8988T (cell line): ENCODE data around the gene NLK.
"Not testable (repeated sequence)": the region's sequence is repeated elsewhere in the genome, so short reads cannot be mapped to it uniquely, and the experiment has no call there.

Source experiments
- DNase-seq: peaks from one replicate; pipeline ENCODE4 v3.0.0; 2011

NLK gene

DNA sequence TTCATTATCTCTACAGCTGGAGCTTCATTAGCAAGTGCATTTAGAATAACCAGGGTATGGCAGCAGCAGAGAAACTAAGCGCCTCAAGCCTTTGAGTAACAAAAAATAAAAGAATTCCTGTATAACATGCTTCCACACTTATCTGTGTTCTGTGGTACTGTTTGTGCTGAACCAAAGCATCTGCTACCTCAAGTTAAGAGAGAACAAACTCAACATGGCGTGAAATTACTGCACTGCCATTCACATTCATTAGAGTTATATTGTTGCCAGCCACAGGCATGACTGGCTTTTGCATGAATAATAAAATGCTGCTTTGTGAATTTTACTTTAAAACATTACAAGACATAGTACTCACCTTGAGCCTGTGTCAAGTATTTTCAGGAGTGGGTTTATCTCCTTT, 76.6 kb downstream of the NLK start:
- DNase-seq = no peak

DNA sequence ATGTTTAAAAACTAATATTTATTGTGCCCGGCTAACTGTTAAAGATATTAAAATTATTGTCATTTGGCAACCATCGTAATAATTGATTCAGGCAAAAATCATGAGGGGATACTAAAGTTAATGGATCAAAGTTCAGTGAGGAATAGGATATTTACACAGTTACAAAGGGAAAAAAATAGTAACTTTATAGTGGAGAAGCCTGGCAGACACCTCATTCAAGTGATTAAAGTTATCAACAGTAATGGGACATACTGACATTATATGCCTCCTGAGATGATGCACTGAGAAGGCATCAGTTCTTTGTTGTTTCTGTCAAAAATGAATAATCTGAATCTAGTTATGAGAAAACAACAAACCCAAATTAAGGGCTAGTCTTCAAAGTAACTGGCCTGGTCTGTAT, 77.1 kb downstream of the NLK start:
- DNase-seq = no peak

DNA sequence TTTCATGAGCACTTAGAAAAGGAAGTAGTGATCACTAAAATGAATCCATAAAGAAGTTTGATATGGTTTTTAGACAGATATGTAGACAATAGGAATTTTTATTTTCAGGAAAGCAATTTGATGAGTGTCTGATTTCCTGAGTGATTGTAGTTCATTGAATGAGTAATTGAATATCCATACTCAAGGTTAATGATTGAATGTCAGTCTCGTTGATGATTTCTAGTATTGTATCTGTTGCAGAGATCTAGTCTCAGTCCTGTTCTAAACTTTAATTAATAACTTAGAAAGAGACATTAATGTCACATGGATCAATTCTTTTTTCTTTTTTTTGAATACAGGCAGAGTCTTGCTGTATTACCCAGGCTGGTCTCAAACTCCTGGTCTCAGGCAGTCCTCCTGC, 78.3 kb downstream of the NLK start:
- DNase-seq = no peak

DNA sequence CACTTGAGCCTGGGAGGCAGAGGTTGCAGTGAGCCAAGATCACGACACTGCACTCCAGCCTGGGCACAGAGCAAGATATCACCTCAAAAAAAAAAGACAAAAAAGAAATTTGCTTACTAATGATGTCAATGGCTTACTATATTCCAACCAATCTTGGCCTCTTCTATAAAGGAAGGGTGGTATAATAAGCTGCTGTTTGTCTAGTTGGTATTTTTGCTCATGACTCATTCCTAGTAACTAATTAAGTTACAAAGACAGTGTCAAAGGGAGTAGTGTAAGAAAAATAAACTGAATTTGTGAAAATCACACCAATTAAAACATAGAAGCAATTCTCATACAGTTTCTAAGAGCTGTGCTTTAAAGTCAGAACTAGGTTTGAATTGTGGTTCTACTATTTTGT, 82.5 kb downstream of the NLK start:
- DNase-seq = no peak

DNA sequence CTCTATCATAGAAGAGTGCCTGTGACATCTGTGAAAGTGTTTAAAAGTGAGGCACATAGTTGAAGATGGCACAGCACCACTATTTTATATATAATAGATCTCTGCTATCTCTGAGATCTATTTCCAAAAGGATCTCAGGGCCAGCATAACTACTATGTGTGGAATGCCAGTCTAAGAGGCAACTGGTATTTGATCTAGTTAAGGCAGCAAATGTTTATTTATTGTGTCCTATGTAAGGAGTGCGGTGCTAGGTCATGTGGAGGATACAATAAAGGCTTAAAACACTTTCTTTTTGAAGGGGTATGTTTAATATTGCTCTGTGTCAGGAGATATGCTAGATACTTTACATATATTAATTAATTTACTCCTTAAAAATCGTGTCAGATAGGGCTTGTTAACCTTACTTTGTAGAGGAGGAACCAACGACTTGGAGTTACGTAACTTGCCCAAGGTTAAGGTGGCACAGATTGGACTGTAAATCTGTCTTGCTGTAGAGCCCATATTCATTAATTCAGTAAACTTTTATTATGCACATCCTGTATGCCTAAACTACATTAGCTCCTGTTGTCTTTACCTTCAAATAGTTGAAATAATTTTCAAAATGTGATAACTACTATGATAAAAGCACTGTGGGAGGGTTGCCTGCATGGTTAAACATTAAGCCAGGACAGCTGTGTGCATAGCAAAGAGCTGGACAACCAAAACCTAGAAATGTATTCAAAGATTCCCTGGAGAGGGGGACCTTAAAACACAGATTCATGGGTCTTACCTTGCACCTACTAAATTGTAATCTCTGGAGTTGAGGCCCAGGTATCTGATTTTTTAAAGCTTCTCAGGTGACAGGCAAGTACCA, 83.3 kb downstream of the NLK start:
- no peak for DNase-seq

DNA sequence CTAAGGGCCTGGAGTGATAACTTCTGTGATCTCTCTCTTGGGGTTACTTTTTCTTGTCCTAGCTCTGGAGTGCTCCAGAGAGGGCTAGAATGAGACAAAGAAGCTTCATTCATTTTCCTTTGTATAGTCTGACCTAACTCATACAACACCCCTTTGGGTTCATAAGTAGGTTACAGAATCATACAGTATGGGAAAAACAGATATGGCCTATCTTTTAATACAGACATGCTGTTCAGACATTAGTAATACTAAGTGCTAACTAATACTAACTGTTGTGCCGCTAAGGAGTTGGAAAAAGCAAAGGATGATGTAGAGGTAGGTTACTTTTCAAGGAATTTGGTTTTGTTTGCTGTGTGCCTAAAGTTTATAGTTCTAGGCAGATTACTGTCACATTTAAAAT, 84.7 kb downstream of the NLK start:
- no peak for DNase-seq

DNA sequence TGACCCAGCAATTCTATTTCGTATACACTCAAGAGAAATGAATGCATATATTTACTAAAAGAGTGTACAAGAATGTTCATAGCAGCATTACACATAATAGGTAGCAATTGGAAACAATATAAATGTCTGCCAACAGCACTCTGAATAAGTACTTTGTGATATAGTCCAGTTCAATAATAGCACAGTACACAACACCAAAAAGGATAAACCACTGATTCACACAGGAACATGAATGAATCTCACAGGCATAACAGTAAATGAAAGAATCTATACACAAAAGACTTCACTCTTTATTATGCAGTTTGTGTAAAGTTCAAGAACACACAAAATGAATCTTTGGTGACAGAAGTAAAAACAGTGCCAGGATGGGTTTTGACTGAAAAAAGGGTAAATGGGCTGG, 86.3 kb downstream of the NLK start:
- no peak for DNase-seq

DNA sequence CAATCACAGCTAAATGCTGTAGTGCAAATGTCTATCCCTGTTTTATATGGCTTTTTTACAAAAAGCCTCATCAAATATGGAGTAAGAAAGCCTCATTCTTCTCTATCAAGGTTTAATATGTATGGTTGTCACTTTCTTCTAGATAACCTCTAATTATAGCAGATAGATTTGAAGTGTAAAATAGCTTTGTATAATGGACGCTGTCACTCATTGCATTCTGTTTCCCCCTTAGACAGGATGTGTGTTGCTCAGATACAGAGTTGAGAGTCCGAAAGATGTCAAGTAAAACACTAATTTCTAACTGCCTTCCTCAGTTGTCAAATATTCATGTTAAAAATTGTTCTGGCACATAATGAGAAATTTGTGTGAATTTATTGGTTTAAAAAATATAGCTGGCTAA, 88.0 kb downstream of the NLK start:
- DNase-seq = no peak

DNA sequence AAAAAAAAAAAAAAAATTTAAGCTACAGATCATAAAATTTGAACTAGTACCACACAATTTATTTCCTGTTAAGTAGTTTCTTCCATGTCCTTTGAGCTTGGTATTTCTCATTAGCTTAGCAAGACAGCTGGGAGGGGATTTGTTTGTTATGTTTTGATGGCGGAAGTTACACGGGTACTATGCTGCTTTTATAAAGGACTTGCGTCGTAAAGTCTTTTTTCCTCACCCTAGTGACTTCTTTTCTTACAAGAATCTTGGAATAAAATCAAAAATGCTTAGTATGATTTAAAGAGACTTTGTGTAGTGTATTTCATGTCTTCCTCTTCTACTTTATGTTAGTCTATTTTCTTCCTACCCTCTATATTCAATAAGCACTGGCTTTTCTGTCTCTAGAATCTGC, 89.1 kb downstream of the NLK start:
- DNase-seq = no peak

DNA sequence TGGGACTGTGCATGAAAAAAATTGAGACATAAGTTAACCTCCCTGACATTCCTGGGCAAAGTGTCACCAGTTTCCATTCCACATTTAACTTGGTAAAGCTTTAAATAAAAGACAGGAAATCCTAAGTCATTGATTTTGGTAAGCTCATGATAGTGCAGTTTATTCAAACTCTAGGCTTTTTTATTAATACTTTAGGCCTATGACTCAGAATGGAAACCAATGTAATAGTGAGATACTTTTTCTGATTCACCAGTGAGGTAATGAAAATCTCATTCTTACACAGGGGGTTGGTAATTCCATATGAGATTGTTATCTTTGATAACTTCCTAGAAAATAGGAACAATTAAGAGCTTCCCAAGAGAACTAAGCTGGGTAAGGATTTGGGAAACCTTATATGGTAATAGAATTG, 91.1 kb downstream of the NLK start:
- no peak for DNase-seq

DNA sequence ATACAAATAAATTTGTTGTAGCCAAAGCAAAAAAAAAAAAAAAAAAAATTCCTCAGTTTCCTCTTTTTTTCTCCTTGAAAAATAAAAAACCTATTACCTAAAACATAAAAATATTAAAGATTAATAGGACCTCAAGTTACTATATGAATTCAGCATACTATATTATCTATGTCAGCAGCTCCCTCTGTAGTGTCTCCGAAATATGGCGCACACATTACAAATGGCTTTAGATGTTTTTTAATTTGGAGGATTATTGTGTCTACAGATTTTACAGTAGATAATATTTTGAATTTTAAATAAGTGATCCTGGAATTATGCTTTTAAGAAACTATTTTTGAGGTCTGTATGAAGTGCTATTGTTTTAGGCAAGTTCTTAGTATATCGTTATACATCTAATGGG, 94.4 kb downstream of the NLK start:
- no peak for DNase-seq

DNA sequence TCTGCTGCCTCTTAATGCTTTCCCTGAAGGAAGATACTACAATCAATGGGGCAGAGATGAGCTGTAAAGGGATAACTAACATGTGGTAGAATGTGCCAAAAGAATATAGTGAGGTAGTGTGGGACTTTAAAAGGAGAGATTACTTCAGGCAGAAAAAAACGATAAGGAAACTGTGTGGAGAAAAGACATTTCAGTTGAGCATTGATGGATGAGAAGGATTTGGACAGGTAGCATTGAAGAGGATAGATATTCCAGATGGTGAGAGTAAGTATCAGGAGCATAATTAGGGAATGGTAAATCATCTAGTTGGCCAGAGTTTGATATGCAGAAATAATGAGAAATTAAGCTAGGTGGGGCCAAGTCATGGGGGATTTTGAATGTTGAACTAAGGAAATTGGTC, 97.3 kb downstream of the NLK start:
- no peak for DNase-seq

DNA sequence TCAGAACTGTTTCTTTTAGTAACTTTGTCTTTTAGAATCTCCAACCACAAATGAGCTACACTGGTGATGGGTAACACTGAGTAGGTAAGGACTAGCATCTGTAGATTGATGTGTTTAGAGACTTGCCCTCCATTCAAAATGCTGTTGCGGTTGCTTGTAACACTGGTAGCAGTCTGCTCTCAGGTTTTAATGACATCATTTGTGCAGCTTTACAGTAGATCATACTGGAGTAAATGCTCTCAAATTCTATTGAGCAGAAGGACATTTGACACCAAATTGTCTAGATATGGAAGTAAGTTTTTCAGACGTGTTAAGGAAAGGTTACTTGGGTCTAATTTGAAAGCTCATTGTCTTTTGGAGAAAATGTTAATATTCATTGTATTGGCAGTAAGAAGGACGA, 98.8 kb downstream of the NLK start:
- DNase-seq = no peak

DNA sequence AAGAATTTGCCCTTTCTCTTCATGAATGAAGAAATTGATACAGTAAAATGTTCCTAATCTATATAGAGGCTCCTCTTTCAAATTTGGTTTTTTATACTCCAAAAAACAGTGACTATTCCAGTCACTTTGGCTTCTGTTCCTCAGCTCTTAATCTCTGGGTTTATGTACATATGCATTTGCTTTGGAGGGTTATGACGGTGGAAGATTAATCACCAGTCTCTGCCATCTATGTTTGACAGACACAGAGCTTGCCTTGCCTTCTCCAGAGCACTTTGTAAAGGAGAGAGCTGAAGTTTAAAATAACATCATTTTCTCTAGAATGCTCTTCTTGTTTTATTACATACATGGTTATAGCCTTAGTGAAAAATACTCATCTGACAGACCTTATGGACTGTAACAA, 99.3 kb downstream of the NLK start:
- no peak for DNase-seq

DNA sequence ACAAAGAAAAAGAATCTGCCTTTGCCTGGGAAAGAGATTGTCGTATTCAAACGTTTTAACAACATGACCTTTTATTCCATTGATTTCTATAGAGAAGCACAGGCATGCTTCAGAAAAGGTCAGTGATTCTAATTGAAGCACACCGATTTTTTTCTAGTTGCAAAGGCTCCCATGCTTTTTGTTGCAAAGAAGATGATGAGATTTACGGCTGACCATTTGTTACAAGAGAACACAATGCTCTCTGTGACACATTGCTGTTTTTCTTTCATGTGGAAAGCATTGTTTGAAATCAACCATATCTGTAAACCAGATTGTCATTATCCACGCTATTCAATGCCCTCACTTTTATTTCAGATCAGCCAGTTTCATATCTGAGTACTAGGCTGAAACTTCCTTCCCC, 99.8 kb downstream of the NLK start:
- no peak for DNase-seq

DNA sequence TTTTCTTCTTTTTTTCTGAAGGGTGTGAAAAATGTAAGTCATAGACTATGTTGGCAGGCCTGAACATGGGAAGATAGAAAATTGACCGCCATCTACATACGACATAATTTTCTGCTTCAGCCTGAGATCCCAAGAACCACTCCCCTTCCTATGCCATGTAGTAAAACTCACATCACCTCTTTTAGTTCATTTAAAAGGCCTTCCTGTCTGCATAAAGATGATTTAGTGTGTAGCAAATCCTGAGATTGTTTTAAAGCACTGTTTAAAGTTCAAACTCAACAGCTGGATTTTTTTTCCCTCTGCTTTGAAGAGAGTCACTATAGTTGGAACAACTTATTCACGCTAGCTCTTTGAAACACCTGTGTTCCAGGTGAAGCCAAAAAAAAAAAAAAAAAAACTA, 101.5 kb downstream of the NLK start:
- no peak for DNase-seq

DNA sequence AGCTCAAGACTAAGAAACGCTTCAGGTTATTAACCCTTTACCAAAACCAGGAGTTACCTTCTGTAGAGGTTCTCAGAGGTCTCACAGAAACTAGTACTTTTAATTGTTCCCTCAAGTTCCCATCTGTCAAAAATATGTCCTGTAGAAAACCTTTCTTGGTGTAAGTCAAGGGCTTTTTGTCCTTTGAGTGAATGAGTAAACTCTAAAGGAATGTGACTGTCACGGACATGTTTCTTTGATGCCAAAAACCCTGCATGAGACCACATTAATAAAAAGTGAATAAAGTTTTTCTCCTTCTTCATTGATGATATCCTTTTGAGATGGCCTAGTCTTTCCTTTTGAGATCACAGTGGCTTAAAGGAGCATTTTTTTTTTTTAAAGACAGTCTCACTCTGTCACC, 102.9 kb downstream of the NLK start:
- no peak for DNase-seq

DNA sequence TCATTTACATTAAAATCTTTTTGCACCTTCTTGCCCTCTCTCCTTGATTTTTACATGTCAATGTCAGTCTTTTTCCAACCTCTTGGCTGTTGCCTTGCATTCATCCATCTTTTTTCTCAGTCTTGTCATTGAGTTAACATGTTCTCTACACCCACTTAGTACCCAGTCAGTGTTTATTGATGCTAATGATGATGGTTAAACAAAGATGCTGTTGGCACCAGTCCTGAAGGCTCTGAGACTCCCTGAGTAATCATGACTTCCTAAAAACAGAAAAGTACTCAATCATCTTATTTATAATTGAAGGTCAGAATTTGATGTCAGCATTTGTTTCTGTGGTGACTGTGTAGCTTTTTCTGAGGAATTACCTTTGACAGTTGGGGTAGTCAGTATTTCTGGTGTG, 104.5 kb downstream of the NLK start:
- no peak for DNase-seq

DNA sequence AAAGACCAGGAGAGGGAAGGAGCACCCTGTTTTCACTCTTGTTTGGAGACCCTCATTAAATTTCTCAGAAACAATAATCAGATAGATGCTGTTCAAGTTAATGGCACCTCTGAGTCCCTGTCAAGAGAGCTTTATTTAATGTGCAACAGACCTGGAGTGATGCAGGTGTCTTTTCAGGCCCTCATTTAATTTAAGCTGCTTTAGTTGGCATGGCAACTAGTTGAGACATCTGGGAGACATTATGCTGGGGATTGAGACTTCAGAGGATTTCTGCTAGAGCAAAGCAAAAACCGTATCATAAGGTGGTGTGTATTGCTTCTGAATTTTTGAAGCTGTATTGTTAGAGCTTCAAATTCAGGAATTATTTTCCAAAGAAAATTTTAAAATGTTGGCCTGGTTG, 108.5 kb downstream of the NLK start:
- no peak for DNase-seq

DNA sequence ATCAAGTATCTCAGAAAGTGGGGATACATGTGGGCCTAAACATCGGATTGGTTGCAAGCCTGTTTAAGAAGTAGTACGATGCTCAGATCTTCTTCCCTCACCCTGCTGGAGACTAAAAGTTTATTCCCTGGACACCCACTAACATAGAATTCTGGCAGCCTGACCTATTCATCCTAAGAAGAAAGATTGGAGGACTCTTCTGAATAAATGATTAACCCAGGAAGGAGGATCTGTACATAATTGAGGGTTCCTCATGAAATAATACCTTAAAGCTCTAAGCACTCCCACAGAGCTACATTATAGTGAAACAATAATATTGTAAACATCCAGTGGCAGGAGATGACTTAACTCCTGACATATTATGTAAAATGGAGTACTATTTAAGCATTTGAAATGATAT, 111.7 kb downstream of the NLK start:
- no peak for DNase-seq

DNA sequence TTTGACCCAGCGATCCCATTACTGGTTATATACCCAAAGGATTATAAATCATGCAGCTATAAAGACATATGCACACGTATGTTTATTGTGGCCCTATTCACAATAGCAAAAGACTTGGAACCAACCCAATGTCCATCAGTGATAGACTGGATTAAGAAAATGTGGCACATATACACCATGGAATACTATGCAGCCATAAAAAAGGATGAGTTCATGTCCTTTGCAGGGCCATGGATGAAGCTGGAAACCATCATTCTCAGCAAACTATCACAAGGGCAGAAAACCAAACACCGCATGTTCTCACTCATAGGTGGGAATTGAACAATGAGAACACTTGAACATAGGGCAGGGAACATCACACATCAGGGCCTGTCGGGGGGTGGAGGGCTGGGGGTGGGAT, 112.9 kb downstream of the NLK start:
- DNase-seq = not testable (repeated sequence)

DNA sequence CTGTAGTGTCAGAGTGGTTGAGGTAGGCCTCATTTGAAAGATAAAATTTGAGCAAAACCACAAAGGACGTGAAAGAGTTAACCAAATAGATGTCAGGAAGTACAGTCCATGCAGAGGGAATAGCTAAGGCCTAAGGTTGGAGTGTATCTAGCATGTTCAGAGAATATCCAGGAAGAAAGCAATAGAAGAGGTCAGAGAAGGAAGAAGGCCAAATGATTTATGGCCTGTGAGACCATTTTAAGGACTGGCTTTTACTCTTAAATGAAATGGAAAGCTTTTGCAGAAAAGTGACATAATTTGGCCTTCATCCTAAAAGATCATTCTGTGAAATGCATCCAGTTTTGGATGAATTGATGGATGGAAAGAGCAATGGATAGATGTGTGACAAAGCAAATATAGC, 116.5 kb downstream of the NLK start:
- no peak for DNase-seq

DNA sequence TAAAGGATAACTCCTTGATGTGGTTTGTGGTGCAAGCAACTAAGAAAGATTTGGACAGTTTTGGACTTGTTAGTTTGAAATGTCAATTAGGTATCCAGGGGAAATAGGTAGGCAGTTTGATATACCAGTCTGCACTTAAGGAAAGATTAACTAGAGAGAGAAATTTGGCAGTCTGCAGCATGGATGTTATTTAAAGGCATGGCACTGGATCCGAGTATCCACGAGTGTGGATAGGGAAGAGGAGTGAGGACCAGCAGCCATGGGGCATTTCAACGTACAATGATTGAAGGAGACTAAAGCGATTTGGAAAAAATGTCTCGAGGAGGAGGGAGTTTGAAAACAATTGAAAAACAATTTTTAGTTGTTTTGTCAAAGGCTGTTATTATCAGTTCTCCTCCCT, 117.4 kb downstream of the NLK start:
- DNase-seq = no peak

DNA sequence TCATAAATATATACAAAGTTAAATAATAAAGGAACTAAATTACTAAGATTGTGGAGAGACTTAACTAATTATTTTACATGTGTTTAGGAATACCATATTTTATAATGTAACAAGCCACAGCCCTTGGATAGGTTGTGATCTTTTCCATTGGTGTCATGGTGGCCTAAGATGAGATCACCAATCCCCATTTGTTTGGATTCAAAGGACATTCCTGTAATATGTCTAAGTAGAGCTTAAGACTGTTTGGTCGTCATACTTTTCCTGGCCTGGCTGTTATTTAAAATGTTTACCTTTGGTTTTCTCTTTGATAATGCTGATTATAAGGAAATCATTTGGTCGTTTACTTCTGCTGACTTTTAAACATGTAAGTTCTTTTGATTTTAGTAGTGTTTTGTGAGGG, 118.1 kb downstream of the NLK start:
- no peak for DNase-seq

DNA sequence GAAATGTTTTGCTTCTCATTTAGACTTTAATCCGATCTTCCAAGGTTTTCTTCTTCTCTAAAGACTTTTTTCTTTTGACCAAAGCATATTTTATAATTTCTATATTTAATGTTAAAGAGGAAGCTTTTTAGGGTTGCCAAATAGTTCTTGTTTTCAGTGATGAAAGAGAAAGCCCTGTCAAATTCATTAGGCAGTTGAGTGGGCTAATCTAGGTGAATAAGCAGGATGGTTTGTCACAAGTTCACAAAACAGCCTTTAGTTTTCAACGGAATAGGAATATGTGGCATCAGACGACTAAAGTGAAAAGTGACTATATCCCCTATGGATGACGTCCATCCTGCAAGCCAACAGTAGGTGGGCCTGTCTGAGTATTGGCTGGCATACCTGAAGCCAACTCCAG, 118.8 kb downstream of the NLK start:
- no peak for DNase-seq

DNA sequence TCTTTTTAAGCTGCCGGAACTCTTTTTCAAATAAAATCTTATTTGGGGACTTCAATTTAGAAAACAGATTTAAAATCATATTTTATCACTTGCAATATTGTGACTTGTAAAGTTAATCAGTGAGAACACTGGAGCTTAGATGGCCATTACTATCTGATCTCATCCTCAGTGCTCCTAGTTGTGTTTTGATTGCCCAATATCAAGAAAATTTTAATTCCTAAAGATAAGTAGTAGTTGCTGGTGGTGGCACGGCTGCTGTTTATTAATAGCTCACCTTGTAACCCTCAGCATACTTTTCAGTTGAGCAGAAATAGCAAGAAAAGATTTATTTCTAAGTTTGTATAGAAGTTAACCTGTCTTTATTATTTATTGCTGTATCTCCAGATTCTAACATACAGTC, 124.0 kb downstream of the NLK start:
- no peak for DNase-seq
